Vagina (tissue), 2 donors: ENCODE results near the gene DCC. TPM values are rescaled to one million over a fixed set of nuclear protein-coding genes. Genes with fewer than 3 reads are reported as not detected.

Experiments used
- DNase-seq, 2 donors: peaks; one replicate each; pipeline ENCODE4 v3.0.0-alpha.2; 2017; ENCODE audit errors: extremely low spot score in 2 of 2
- H3K27ac ChIP-seq: fragments of 200-600 bp; sonication (generic); one replicate; pipeline ENCODE4 v1.5.1; 2019
- H3K27me3 ChIP-seq: fragments of 200-600 bp; sonication (generic); one replicate; pipeline ENCODE4 v1.5.1; 2019
- H3K36me3 ChIP-seq, 2 donors: fragments of 200-600 bp; sonication (generic); one replicate each; pipeline ENCODE4 v1.5.1; 2017 to 2019
- H3K4me1 ChIP-seq: fragments of 200-600 bp; sonication (generic); one replicate; pipeline ENCODE4 v1.5.1; 2019
- H3K4me3 ChIP-seq, 2 donors: fragments of 200-600 bp; sonication (generic); 1 replicate in 1 of 2; 2 replicates in 1 of 2; pipeline ENCODE4 v1.5.1; 2016 to 2019
- H3K9me3 ChIP-seq: fragments of 200-600 bp; sonication (generic); one replicate; pipeline ENCODE4 v1.5.1; 2019
- CTCF ChIP-seq, 3 experiments: fragments of 450-650 bp in 2 of 3; fragments of 200-600 bp in 1 of 3; sonication (generic) in 1 of 3; IDR thresholded peaks; one replicate each; pipeline ENCODE4 v1.5.1; 2017 to 2019; ENCODE audit warnings: antibody characterized with exemption in 3 of 3, mild to moderate bottlenecking in 2 of 3, moderate library complexity in 2 of 3
- POLR2A ChIP-seq, 2 donors: fragments of 450-650 bp; IDR thresholded peaks; one replicate each; pipeline ENCODE4 v1.6.1; 2017; ENCODE audit warnings: antibody characterized with exemption in 2 of 2, mild to moderate bottlenecking in 2 of 2, moderate library complexity in 2 of 2
- POLR2AphosphoS5 ChIP-seq, 2 donors: sonication (generic); formaldehyde crosslinking; IDR thresholded peaks; one replicate each; pipeline ENCODE4 v1.9.0; 2017; ENCODE audit warnings: antibody characterized with exemption in 2 of 2, mild to moderate bottlenecking in 2 of 2, low read depth in 1 of 2; ENCODE audit not compliant: insufficient read depth in 1 of 2
- intact Hi-C: fragments of 100-400 bp; cut with DNase I; formaldehyde crosslinking; loops from one replicate; pipeline ENCODE4 v1.15.1; 2023
- total RNA-seq: library from RNA; depleted of rRNA; stranded (reverse); fragments of >200 nt; gene quantifications from one replicate; pipeline ENCODE4 v1.2.3, GENCODE V29; 2016

Gene DCC
- total RNA-seq, 1 donor from 2014 or later = not detected

- no peaks in the 10 kb centered on the region for H3K4me1 ChIP-seq
- no peaks in the 10 kb centered on the region for H3K9me3 ChIP-seq
- intact Hi-C loops = no loop called here
- no peak for TF ChIP-seq POLR2A (IDR thresholded peaks at IDR 0.05)
- TF ChIP-seq POLR2AphosphoS5 (IDR thresholded peaks at IDR 0.05; ENCODE audit: insufficient read depth in 1 of 2, low read depth in 1 of 2) = no peak
- no peak for TF ChIP-seq CTCF (IDR thresholded peaks at IDR 0.05)
- no peaks in the 10 kb centered on the region for H3K36me3 ChIP-seq
- H3K27me3 ChIP-seq = no peaks in the 10 kb centered on the region
- no peak for DNase-seq
- H3K4me3 ChIP-seq = no peak overlapping the region
- no peak overlapping the region for H3K27ac ChIP-seq
Observed at GRCh38 chr18:53234610-53235009, 894.6 kb downstream of the DCC start.

- no peak overlapping the region for H3K4me3 ChIP-seq
Observed at GRCh38 chr18:53241161-53241560, 901.2 kb downstream of the DCC start.

GRCh38 chr18:53253789-53254188, 913.8 kb downstream of the DCC start:
- H3K36me3 ChIP-seq = no peaks in the 10 kb centered on the region
- intact Hi-C loops = no loop called here
- TF ChIP-seq POLR2A (IDR thresholded peaks at IDR 0.05) = no peak
- TF ChIP-seq CTCF (IDR thresholded peaks at IDR 0.05) = no peak
- no peak for TF ChIP-seq POLR2AphosphoS5 (IDR thresholded peaks at IDR 0.05; ENCODE audit: insufficient read depth in 1 of 2, low read depth in 1 of 2)
- no peak for DNase-seq
- H3K27ac ChIP-seq = no peak overlapping the region
- no peak overlapping the region for H3K4me3 ChIP-seq
- no peaks in the 10 kb centered on the region for H3K27me3 ChIP-seq
- H3K4me1 ChIP-seq = no peaks in the 10 kb centered on the region
- no peaks in the 10 kb centered on the region for H3K9me3 ChIP-seq

More at GRCh38 chr18:53241161-53241560, 901.2 kb downstream of the DCC start:
- H3K9me3 ChIP-seq = no peaks in the 10 kb centered on the region
- intact Hi-C loops = no loop called here
- no peaks in the 10 kb centered on the region for H3K27me3 ChIP-seq
- H3K36me3 ChIP-seq = no peaks in the 10 kb centered on the region
- no peaks in the 10 kb centered on the region for H3K4me1 ChIP-seq
- H3K27ac ChIP-seq = no peak overlapping the region
- DNase-seq = no peak
- TF ChIP-seq CTCF (IDR thresholded peaks at IDR 0.05) (no peak), POLR2AphosphoS5 (IDR thresholded peaks at IDR 0.05; ENCODE audit: insufficient read depth in 1 of 2, low read depth in 1 of 2) (no peak), POLR2A (IDR thresholded peaks at IDR 0.05) (no peak)

- no peaks in the 10 kb centered on the region for H3K9me3 ChIP-seq
- no peaks in the 10 kb centered on the region for H3K36me3 ChIP-seq
- no peak overlapping the region for H3K4me3 ChIP-seq
- DNase-seq = no peak
- H3K27ac ChIP-seq = no peak overlapping the region
- H3K27me3 ChIP-seq = no peaks in the 10 kb centered on the region
- TF ChIP-seq POLR2AphosphoS5 (IDR thresholded peaks at IDR 0.05; ENCODE audit: insufficient read depth in 1 of 2, low read depth in 1 of 2) (no peak), CTCF (IDR thresholded peaks at IDR 0.05) (no peak), POLR2A (IDR thresholded peaks at IDR 0.05) (no peak)
- no peaks in the 10 kb centered on the region for H3K4me1 ChIP-seq
- intact Hi-C loops = no loop called here
Observed at GRCh38 chr18:53254265-53254664, 914.3 kb downstream of the DCC start.

- no peak overlapping the region for H3K4me3 ChIP-seq
- intact Hi-C loops = no loop called here
Observed at GRCh38 chr18:53261241-53261640, 921.2 kb downstream of the DCC start.

More at GRCh38 chr18:53261241-53261640, 921.2 kb downstream of the DCC start:
- Histone ChIP-seq H3K9me3 (no peaks in the 10 kb centered on the region), H3K27me3 (no peaks in the 10 kb centered on the region), H3K36me3 (no peaks in the 10 kb centered on the region), H3K27ac (no peak overlapping the region), H3K4me1 (no peaks in the 10 kb centered on the region)
- TF ChIP-seq CTCF (IDR thresholded peaks at IDR 0.05) = no peak
- TF ChIP-seq POLR2A (IDR thresholded peaks at IDR 0.05) = no peak
- no peak for TF ChIP-seq POLR2AphosphoS5 (IDR thresholded peaks at IDR 0.05; ENCODE audit: insufficient read depth in 1 of 2, low read depth in 1 of 2)
- no peak for DNase-seq
